Tibial nerve (tissue), 4 donors: ENCODE data around the gene FAM221B.

ENCODE experiments used
- EP300 ChIP-seq, 2 donors: sonication (generic); formaldehyde crosslinking; IDR thresholded peaks; one replicate each; pipeline ENCODE4 v1.6.1; 2017; ENCODE audit warnings: antibody characterized with exemption in 2 of 2, mild to moderate bottlenecking in 1 of 2
- POLR2A ChIP-seq, 2 donors: fragments of 450-650 bp; IDR thresholded peaks; one replicate each; pipeline ENCODE4 v1.6.1; 2017; ENCODE audit warnings: antibody characterized with exemption in 2 of 2, mild to moderate bottlenecking in 2 of 2, moderate library complexity in 2 of 2
- TF ChIP-seq, protein P1 (sequence below), 5 experiments: fragments of 200-600 bp in 3 of 5; fragments of 450-650 bp in 2 of 5; sonication (generic) in 3 of 5; IDR thresholded peaks; one replicate each; pipeline ENCODE4 v1.5.1; 2016 to 2019; ENCODE audit warnings: antibody characterized with exemption in 5 of 5, mild to moderate bottlenecking in 3 of 5, moderate library complexity in 2 of 5

DNA sequence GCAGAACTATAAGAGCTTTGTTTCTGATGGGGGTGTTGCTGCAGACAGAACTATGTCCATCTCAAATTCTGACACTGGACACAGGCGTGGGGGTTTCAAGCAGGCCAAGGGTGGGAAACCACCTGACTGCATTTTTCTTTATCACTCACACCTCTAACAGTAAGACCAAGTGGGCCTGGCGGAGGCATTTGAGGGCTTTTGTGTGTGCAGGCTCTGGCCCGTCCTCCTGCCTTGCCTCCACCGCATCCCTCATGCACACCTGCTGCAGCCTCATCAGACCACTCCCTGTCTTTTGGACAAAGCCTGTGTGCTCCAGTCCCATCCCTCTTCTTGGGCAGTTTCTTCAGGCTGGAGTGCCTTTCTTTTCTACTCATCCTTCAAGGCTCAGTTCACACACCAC is 33.8 kb upstream of the FAM221B start:
- no peak for TF ChIP-seq POLR2A (IDR thresholded peaks at IDR 0.05)
- TF ChIP-seq, protein P1, sequence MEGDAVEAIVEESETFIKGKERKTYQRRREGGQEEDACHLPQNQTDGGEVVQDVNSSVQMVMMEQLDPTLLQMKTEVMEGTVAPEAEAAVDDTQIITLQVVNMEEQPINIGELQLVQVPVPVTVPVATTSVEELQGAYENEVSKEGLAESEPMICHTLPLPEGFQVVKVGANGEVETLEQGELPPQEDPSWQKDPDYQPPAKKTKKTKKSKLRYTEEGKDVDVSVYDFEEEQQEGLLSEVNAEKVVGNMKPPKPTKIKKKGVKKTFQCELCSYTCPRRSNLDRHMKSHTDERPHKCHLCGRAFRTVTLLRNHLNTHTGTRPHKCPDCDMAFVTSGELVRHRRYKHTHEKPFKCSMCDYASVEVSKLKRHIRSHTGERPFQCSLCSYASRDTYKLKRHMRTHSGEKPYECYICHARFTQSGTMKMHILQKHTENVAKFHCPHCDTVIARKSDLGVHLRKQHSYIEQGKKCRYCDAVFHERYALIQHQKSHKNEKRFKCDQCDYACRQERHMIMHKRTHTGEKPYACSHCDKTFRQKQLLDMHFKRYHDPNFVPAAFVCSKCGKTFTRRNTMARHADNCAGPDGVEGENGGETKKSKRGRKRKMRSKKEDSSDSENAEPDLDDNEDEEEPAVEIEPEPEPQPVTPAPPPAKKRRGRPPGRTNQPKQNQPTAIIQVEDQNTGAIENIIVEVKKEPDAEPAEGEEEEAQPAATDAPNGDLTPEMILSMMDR (IDR thresholded peaks at IDR 0.05): no peak
- TF ChIP-seq EP300 (IDR thresholded peaks at IDR 0.05): no peak
